GM19438 (cell line): ENCODE results near the gene CLEC16A.
A peak's percentile ranks its signal among the peaks of the same experiment; 100 is the strongest.
"Not testable (repeated sequence)": the region's sequence is repeated elsewhere in the genome, so short reads cannot be mapped to it uniquely, and the experiment has no call there.

ENCODE experiments used
- ATAC-seq: cut with Tn5 transposase; IDR thresholded peaks from one replicate; pipeline ENCODE4 v1.9.1; 2021; ENCODE audit warnings: low read depth; ENCODE audit not compliant: unreplicated experiment

CLEC16A gene

DNA sequence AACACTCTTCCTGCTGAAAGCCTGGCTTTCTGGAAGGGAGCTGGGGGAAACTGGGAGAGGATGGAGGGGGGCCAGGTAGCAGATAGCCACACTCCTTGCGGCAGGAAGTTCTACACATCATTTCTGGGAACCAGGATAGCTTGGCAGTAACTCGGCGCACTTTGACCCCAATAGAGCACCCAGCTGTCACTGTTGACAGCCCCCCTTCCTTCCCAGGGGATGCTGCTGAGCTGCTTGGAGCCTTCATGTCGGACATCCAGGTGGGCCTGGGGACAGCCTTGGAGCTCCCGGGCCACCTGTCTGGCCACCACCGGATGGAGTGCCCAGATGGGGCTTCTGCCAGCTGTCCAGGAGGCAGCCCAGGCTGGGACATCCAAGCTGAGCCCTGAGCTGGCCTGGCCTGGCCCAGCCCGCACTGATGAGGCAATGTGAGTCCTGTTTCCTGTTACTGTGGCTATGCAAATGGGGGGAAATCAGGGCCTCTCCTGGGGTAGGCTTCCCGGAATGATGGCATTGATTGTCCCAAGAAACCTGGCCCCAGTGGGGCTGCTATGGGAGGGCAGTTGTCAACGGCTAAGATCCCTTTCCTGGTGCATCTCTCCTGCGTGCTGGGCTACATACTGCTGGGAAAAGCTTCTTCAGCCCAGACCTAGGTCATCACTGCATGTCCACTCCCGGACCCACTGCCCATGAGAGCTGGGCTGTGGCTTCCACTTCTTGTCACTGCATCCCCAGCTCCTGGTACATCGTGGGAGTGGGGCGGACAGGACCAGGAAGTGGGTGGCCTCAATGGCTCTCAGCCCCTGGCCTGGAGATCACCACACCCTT lies 261.6 kb downstream of the CLEC16A start:
- no peak for ATAC-seq

DNA sequence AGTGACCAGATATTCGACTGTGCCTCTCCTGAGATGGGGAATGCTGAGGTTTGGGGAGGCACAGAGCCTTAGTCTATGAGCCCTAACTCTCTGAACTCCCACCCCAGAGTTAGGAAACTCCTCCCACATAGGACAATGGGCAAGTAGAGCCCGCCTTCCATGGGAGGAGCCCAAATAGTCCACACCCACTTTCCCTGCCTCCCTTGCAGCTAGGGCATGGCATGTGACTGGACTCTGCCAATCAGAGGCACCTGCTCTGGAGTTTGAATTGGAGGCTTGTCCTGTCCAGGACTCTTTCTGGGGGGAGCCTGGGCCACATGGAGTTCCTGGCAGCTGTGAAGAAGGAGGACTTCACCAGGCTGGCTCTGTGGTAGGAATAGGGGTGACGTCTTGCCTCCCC lies 263.3 kb downstream of the CLEC16A start:
- ATAC-seq: no peak

GRCh38 chr16:11208916-11209665 lies 264.7 kb downstream of the CLEC16A start:
- no peak for ATAC-seq

DNA sequence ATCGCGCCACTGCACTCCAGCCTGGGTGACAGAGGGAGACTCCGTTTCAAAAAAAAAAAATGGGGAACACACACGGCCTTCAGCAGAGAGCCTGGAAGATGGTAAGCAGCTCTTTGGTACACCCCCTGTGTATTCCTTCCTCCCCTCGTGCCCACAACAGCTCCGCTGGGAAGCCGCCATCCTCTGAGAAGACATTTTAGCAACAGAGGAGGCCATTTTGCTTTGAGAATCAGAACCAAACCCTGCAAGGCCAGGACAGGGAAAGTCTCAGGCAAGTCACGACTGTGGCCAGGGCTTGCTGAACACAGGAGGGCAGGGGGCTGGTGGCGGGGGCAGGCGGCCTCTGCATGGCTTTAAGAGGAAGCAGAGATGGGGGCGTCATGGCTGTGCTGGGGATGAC lies 265.9 kb downstream of the CLEC16A start:
- ATAC-seq: no peak

GRCh38 chr16:11211061-11211976 lies 267.0 kb downstream of the CLEC16A start:
- ATAC-seq: no peak

DNA sequence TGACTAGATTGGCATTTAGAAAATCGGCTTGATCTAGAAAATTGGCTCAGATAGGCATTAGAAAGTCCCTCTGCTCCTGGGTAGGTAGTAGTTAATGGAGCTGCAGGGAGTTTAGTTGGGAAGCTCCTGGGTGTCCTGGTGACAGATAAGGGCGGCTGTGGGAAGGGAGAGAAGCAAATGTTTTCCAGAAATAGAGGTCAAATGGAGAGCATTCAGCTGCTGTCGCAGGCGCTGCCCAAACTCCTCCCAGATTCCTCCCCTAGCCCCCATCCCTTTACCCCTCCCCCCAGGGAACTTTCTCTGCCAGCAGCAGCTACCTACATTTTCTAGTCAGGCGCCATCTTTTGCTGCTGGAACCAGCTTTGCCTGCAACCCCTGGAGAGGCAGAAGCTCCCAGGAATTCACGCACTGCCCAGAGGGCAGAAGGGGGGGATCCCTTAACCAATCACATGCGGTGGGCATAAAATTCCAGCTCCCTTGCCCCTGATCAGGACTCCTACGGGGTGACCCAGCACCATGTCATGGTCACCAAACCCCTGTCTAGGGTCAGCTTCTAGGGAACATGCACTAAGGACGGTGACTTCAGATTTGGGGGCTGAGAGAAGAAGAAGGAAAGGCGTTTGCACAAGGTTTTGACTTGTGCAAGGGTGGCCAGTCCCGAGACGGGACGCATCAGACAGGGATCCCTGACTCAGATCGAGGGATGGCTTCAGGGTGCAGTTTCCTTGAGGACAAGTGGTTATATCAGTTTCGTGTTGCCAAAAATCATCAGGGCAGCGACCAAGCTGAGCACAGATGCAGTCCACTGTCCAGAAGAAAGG lies 267.8 kb downstream of the CLEC16A start:
- ATAC-seq: no peak

GRCh38 chr16:11212798-11213196 lies 268.4 kb downstream of the CLEC16A start:
- ATAC-seq: no peak

GRCh38 chr16:11213373-11213772 lies 269.0 kb downstream of the CLEC16A start:
- ATAC-seq: no peak

DNA sequence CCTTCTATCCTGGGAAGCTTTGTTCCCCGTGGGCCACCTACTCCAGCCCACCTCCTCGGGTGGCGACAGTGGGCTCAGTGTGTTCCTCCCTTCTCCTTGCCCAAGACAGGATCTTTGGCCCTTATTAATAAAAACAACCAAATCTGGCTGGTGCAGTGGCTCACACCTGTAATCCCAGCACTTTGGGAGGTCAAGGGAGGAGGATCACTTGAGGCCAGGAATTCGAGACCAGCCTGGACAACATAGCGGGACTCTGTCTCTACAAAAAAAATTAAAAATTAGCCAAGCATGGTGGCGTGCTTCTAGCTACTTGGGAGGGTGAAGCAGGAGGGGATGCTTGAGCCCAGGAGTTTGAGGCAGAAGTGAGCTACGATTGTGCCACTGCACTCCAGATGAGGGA lies 269.4 kb downstream of the CLEC16A start:
- ATAC-seq: no peak

DNA sequence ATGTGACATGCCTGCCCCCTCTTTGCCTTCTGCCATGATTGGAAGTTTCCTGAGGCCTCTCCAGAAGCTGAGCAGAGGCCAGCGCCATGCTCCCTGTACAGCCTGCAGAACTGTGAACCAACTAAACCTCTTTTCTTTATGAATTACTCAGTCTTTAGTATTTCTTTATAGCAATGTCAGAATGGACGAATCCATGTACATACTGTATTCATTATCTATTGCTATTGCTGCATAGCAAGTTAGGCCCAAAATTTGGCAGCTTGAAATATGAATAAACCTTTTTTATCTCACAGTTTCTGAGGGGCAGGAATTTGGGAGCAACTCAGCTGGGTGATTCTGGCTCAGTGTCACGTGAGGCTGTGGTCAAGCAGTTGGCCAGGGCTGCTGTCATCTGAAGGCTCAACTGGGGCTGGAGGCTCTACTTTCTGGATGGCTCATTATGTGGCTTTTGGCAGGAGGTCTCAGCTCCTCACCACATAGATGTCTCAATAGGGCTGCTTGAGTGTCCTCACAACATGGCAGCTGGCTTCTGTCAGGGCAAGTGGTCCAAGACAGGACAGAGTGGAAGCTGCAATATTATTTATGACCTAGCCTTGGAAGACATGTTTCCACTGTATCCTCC lies 271.7 kb downstream of the CLEC16A start:
- no peak for ATAC-seq

DNA sequence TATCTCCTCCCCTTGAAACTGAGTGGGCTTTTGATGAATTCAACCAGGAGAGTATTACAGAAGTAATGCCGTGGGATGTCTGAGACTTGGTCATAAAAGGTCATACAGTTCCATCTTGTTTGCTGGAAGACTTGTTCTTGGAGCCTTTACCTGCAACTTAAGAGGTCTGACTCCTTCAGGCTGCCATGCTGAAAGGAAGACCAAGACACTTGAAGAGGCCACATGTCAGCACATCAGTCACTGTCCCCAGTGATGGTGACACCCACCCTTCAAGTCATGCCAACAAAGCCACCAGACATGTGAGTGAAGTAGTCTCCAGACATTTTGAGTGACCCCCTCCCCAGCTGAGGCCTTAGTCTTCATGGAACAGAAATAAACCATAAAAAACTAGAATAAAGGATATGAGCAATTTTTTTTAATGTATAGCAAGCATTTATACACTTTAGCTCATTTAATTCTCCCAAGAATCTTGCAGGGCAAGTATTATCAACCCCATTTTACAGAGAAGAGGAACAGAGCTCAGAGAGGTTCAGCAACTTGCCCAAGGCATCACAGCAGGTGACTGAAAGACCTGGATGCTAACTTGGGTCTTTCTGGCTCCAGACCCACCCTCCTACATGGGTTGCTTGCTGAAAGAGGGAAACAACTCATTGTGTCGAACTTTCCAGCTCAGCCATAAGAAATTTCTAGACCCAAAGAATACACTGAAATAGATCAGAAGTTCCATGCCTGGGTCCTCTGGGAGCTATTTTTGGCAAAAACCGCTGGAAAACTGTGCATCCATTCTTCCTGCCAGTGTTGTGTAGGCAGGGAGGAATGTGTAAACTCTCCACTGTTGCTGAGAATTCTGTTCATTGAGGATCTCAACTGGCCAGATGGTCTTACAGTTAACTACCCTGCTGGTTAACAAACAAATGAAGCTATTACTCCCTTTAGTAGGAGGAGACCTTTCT lies 273.6 kb downstream of the CLEC16A start:
- no peak for ATAC-seq

DNA sequence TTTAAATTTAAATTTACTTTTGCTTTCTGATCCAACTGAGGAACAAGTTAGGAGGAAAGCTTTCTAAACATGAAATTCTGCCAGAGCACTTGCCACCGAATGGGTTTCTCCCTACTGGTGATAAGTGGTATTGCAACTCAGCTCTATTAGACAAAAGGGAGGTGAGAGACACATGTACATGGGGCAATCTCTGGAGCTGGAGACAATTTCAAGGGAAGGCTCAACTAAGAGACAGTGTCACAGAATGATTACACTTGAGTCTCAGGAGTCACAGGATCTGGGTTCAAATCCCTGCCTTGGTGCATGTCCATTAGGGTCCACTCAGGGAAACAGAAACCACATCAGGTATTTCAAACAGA lies 274.2 kb downstream of the CLEC16A start:
- no peak for ATAC-seq

GRCh38 chr16:11219178-11219577 lies 274.8 kb downstream of the CLEC16A start:
- no peak for ATAC-seq

DNA sequence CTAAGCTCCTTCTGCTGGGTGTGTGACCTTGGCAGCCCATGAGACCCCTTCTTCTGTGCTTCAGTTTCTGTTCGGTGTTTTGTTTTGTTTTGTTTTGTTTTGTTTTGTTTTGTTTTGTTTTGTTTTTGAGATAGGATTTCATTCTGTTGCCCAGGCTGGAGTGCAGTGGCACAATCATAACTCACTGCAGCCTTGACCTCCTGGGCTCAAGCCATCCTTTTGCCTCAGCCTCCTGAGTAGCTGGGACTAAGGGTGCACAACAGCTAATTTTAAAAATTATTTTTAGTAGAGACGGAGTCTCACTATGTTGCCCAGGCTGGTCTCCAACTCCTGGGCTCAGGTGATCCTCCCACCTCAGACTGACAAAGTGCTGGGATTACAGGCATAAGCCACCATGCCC lies 276.1 kb downstream of the CLEC16A start:
- not testable (repeated sequence) for ATAC-seq

DNA sequence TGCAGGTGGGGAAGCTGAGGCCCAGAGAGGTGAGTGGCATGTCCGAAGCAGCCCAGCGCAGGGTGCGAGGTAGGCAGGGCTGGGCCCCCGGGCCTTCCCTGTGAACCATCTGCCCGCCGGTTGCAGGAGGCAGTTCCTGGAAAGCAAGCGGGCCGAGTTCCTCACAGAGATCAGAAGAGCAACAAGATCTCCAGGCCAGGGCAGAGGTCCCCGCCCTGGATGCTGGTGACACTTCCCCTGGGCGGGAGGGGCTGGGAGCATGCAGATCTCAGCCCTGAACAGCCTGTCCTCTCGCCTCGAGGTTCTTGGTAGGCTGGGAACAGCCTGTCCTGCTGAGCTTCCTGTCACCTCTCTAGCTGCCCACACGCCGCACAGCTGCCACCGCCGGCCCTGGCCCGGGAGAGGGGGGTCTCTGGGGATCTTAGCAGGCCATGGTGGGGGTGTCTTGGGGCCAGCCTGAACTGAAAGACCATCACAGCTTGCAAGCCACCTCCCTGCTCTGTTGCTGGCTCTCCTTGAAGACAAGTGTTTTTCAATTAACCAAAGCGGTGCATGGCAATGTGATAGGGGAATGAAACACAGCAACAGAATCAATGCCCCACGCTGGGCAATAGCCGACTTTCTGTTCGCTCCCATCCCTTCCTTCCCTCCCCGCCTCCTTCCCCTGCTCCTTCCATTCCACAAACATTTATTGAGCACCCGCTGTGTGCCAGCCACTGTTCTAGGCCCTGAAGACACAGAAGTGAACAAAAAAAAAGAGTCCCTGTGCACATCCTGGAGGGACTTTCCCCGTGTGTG lies 279.9 kb downstream of the CLEC16A start:
- peak; percentile 53 for ATAC-seq

DNA sequence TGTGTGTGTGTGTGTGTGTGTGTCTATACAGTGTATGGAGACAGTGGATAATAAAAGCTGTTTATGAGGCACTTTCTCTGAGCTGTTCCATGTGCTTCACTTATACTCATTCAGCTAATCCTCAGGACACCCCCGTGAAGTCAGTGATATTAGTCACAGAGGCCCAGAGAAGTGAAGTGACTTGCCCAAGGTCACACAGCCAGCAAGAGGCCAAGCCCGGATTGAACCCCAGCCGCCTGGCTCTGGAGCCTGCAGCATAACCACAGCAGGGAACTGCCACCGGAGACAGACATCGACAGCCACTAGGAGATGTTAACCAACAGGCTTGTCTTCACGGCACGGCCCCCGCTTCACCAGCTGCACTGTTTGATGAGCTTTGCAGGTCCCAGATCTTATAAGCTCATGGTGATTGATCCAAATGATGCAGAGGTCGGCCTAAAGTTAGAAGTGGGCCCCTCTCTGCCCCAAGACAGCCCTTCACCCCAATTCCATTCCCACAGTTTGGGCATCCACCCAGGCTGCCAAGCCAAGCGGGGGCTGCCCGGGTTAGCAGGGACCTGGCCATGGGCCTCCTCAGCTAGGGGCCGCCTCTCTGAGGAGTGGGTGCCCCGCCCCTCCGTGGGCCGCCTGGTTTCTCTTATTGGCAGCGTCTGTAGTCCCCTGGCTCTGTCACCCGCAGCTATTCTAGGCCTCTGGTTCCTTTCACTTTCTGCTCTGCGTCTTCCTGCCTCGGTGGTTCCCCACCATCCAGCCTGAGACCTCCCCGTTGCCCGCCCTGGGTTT lies 280.7 kb downstream of the CLEC16A start:
- ATAC-seq: peak; percentile 77
